KBM-7 (cell line): Measurements from ENCODE around the gene ATAD3B.

Experiments used
- DNase-seq: peaks from one replicate; pipeline ENCODE4 v3.0.0-alpha.2; 2015
- in situ Hi-C: fragments of 300-500 bp; cut with MboI; formaldehyde crosslinking; loops from 2 replicates; pipeline ENCODE4 v1.14.3; 2020; ENCODE audit warnings: low sequenced_read_pairs, low pct_unique_long_range_greater_than_20kb, mixed read lengths

The ATAD3B gene

DNA sequence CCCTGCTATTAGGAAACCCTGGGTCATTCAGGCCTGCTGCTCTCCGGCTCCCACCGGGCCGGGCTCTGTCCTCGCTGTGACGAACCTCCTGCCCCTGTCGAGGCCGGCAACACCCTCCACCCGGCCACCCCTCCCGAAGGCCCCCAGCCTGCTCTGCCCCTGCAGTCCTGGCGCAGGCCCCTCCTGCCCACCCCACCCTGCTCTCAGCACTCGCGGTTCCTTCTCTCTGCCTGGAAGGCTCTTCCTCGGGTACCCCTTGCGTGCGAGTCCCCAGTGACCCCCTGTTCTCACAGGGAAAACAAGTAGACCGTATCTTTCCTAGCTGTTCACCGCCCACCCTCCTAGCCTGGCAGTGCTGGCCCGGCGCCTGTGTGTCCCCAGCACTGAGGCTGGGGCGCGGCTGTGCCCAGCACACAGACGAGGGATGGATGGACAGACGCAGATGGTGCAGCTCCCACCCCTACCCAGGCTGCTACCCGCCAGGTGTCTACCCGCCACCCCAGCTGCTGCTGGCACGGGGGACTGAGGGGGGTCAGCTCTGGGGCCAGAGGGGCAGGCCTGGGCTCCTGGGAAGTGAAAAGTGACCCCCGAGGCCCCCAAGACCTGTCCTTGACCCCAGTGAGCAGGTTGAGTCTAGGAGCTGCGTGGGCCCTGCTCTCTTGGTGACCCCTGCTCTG lies 39.2 kb upstream of the ATAD3B start:
- in situ Hi-C loops = no loop called here
- no peak for DNase-seq

DNA sequence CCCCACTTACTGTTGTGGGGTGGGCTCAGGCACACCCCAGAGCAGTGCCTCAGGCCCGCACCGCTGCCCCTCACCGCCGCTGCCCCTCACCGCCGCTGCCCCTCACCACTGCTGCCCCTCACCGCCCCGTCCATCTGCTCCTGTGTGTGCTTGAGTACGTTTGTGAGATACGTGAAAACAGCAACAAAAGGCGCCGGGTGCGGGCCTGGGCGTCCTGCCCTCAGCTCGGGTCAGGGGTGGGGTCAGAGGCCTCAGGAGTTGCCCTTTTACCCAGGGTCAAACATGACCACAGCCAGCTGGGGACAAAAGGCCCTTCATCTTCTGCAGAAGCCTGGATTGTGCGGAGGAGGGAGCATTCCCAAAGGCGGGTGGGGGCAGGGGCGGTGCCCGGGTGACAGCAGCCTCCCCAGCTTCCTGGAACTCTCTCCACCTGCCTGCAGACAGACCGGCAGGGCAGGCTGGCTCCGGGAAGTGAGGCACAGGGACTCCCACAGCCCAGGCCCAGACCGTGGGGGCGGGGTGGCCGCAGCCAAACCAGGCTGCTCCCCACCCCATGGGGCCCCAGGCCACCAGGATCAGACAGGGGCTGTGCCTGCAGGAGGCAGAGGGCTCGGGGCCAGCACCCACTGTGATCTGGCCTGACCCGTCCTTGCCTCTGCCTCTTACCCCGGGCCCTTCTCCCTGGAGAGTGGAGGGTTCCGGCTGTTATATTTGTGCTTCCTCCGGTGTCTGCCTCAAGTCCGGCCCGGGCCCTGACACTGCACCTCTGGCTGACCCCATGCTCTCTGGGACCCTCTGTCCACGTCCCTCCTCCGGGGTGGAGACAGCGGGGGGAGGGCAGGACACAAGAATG lies 38.4 kb upstream of the ATAD3B start:
- in situ Hi-C loops = no loop called here
- peak; percentile 45 for DNase-seq

DNA sequence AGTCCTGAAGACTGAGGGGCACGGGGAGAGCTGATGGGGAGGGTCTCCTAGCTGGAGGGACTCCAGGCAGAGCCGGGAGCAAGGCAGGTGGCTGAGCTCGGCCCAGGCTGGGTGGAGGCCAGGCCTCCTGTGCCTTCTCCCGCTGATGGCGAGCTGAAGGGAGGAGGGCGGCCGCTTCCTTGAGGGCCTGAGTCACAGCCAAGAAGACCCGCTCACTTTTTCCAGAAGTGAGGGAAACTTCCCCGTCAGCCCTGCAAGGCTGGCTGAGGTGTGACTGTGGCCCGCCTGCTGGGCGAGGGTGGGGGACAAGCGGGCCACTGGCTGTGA lies 37.8 kb upstream of the ATAD3B start:
- in situ Hi-C loops = no loop called here
- DNase-seq = peak; percentile 39

DNA sequence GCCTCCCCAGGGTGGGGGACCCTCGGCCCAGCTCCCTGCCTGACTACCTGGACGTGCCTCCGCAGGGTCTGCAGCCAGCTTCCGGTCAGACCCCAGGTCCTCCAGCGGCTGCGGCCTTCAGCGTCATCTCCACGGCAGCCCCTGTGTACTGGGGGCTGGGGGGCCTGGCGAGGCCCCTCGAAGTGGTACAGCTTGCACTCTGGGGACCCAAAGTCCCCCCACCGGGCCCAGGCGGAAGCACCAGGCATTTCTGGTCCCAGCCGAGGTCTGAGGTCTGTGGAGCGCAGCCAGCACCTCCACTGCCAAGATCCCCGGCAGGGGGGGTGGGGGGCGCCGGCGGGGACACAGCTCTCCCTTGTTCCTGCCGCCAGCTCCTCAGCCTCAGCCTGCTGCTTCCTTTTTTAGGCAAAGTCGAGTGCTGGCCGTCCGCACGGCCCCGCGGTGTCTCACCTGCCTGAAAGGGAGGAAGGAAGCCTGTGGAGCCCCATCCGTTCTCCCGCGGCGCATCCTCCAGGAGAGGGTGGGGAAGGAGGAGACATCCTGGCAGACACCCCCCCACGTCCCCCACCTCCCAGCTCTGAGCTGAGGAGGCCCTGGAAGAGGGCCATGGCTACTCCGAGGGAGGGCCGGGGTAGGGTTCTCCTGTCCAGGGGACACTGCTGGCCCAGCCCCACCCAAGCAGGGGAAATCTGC lies 37.3 kb upstream of the ATAD3B start:
- in situ Hi-C loops = no loop called here
- peak; percentile 79 for DNase-seq

DNA sequence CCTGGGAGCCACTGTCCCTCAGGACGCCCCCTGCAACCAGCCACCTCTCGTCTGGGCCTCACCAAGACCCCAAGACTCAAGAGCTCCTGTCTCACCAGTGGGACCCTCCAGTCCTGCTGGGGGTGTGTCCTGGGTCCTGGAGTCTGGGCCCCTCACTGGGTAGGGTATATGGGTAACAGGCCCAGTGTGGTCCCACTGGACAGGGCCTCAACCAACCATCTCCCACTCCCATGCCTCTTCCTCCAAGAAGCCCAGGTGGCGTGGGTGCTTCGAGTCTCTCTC lies 36.8 kb upstream of the ATAD3B start:
- in situ Hi-C loops = no loop called here
- DNase-seq = peak; percentile 14

DNA sequence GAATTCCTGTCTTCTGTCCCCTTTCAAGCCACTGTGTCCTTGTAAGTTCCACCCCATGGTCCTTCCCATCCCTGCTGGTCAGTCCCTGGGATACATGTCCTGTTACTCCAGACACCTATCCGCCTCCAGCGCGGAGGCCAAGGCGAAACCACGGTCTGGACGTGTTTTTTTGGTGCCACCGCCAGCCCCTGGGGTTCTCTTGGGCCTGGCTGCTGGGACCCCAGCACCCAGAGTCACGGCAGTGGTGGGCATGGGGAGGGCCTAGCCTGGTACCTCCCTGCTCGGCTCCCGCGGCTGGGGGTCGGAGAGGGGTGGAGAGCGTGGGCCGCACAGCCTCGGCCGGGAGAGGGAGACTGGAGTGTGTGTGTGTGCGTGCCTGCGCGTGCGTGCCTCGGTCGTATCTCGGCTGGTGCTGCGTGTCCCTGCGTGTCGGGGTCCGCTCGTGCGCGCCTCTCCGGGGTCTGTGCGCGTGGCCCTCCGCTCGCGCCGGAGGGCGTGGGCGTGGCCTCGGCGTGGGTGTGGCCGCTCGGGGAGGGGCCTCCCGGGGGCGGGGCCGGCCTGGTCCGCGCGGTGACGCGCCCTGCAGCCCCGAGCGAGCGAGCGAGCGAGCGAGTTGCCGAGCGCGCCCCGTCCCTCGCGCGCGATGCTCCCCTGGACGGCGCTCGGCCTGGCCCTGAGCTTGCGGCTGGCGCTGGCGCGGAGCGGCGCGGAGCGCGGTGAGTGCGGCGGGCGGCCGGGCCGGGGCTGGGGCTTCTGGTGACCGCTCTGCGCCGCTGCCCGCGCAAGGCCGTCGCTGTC lies 36.3 kb upstream of the ATAD3B start, which contains the start of gene VWA1:
VWA1 (plus strand) TSS at position 585 of the 798 bp plus-strand sequence; CDS start at position 644, 59 bp downstream.
- DNase-seq = peak; percentile 65
- in situ Hi-C loops = no loop called here

DNA sequence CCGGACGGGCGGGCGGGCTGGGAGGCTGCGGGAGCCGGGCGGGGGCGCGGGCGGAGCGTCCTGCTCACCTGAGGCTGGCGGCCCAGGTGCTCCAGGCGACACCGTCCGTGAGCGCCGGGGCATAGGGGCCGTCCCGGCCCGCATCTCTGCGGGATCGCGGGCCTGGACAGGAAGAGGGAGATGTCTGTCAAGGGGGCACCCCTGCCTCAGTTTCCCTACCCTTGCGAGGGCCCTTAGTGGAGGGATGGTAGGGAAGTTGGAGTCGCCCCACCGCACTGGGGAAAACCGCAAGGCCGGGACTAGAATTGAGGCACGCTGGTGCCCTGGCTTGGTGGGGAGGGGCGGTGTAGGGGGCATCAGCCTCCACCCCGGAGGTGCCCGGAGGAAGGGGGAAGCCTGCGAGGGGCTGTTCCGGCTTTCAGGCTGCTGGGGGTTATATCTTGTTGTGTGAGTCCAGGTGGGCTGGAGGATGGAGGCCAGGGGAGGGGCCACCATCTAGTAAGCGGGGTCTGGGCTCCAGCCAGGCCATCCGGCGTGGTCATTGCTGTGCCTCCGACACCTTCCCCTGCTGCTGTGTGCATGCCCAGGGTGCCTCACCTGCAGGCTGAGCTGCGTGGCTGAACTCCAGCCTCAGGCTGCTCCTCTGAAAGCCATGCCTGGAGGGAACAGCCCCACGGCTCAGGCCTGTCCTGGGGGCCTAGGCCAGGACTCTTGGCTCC lies 35.5 kb upstream of the ATAD3B start:
- DNase-seq = no peak
- in situ Hi-C loops = no loop called here

DNA sequence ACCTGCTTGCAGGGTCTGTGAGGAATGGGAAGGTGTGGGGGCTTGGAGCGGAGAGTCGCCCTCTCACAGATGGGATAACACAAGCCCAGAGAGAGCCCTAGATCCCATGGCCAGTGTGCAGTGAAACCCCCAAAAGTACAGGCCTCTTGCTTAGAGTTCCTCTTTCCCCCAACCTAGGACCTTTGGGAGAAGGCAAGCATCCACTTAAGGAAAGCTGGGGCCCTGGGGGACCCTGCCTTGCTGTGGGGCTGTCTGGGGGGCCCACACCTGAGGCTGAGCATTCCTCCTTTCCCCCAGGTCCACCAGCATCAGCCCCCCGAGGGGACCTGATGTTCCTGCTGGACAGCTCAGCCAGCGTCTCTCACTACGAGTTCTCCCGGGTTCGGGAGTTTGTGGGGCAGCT lies 34.9 kb upstream of the ATAD3B start:
- in situ Hi-C loops = no loop called here
- DNase-seq = peak; percentile 20

DNA sequence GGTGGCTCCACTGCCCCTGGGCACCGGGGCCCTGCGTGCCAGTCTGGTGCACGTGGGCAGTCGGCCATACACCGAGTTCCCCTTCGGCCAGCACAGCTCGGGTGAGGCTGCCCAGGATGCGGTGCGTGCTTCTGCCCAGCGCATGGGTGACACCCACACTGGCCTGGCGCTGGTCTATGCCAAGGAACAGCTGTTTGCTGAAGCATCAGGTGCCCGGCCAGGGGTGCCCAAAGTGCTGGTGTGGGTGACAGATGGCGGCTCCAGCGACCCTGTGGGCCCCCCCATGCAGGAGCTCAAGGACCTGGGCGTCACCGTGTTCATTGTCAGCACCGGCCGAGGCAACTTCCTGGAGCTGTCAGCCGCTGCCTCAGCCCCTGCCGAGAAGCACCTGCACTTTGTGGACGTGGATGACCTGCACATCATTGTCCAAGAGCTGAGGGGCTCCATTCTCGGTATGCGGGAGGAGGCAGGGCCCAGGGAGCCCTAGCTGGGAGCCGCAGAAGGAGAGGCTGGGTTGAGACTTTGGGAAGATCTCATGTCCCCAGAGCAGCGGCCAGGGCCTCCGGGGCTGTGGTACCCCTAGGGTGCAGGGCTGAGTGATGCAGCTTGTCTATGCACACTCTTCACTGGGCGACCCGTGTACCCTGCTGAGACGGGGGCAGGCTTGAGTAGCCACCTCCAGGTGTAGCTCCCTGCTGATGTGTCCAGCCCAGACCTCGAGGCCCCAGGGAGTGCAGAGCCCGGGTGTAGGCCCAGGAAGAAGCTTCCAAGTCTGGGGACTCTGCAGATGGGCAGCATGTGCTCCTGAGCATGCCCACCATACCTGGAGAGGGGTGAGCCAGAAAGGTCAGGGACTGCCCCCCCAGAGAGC lies 34.3 kb upstream of the ATAD3B start:
- DNase-seq = no peak
- in situ Hi-C loops = no loop called here

DNA sequence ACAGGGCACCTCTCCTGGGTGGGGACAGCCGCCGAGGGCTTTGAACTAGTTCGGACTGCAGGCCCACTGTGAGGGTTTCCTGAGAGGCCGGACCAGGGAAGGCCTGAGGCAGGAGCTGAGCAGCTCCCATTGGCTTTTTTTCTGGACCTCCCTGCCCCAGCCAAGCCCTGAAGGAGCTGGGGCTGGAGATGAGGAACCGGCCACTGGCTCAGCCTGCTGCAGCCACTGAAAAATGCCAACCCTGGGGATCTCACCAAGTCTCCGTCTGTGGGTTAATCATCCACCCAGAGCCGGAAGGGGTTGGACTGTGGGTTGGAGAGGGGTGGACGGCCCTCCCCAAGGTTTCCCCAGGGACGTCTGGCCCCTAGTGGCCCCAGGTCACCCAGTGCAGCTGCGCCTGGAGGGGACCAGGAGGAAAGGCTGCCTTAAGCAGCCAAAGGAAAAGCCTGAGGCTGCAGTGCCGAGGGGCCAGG lies 33.6 kb upstream of the ATAD3B start:
- in situ Hi-C loops = no loop called here
- DNase-seq = no peak

DNA sequence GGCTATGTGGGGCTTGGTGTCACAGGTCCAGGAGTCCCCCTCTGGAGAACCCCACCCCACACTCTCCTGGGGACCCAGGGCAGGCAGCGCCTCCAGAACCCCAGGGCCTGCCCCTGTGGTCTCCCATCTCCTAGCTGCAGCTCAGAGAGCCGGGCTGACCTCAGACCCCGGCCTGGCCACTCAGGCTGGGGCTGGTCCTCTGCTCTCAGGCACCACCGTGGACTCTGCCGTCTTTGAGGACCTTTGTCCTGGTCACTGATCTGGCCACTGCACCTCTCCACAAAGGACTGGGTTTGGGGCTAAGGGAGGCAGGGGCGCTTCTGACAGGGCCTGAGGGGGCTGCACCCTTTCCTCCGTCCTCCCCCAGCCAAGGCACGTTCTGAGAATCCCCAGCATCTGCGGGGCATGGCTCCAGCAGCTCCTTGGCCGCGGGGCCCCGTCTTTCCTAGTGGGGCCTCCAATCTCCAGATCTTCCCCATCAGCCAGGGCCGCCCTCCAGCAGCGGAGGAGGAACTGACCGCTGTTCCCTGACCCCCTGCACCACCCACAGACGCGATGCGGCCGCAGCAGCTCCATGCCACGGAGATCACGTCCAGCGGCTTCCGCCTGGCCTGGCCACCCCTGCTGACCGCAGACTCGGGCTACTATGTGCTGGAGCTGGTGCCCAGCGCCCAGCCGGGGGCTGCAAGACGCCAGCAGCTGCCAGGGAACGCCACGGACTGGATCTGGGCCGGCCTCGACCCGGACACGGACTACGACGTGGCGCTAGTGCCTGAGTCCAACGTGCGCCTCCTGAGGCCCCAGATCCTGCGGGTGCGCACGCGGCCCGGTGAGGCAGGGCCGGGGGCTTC lies 32.8 kb upstream of the ATAD3B start:
- in situ Hi-C loops = no loop called here
- DNase-seq = no peak

DNA sequence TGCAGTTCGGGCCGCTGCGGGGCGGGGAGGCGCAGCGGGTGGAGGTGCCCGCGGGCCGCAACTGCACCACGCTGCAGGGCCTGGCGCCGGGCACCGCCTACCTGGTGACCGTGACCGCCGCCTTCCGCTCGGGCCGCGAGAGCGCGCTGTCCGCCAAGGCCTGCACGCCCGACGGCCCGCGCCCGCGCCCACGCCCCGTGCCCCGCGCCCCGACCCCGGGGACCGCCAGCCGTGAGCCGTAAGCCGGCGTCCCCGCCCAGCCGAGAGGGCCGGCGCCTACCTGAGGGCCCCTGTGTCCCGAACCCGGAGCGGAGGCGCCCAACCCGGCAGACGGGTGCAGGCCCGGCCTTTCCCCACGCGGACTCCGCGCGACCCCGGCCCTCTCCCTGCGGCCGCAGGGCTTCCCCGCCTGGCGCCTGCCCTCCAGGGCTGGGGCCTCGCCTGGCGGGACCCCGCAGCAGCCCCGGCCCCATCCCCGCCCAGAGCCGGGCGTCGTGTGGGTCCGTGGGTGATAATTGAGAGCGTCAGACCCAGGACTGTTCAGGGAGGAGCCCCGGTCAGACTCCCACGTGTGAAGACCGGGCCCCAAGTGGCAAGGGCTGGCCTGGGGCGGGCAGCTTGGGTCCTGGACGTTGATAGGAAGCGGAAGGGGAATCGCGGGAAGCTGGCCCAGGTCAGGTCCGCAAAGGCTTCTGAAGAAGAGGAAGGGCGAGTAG lies 31.9 kb upstream of the ATAD3B start:
- no peak for DNase-seq
- in situ Hi-C loops = no loop called here

DNA sequence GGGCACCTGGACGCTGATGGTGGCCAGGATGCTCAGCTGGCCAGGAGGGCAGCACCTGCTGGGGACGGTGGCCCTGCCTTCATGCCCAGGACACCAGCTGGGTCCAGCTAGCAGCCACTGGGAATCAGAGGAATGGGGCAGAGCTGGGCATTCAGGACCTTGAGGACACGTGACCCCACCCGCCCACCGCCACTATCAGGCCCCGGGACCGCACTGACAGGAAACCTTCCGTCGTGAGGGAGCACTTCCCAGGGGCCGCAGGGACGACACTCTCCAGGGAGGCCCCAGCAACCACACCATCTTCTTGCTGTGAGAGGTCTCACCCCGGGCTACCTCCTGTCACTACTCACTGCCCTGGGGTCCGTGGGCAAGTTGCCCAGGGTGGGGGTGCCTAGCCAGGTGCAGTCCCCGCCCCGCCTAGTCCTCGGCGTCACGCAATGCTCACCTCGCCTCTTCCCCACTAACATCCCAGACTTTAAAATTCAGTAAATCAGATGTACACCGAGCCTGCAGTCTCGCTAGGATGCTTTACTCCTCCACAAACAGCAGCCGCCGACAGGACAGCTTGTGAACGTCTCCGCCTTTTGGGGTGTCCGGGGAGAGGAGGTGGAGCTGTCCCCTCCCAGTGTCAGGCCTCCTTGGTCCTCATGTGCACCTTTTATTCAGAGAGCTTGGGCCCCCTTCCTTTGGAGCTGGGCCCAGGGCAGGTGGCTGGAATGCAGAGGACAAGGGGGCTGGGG lies 31.1 kb upstream of the ATAD3B start:
- in situ Hi-C loops = no loop called here
- DNase-seq = no peak

DNA sequence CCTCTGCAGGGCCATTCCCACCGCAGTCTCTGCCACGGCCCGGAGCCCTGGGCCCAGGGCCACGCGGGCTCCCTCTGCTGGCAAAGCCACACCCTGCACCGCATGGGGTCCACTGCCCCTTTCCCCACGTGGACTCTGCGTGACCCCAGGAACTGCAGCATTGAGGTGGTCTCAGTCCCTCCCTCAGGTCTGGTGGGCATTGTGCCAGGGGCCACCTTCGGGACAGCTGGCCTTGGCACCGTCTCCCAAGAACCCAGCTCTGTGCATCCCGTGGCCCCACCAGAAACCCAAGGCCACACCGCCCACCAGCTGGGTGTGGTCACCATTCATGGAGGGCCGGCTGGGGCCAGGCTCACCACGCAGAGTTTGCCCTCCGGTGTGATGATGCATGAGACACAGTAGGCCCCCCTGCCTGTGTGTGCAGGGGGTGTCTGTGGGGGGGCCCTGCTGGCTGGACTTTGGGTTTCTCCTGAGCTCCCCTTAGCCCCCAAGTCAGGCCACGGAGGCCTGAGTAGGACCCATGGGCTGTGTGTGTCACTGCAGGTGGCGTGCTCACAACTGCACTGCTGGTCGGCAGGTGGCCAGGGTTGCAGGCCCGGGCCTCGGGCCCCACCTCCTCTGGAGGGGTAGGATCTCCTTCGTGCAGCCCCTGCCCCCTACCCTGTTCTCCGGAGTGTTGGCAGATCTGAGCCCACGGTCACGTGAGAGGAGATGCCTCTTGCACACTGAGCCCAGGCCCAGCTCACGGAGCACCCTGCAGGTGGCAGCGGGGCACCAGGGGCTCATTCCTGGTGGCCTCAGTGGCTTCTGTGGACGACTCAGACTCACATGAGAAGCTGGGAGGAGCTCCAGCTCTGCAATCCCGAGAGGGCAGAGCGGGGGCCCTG lies 30.3 kb upstream of the ATAD3B start:
- in situ Hi-C loops = no loop called here
- peak; percentile 61 for DNase-seq
